Chondrocyte (in vitro differentiated cells): ENCODE data around the gene PRMT1. TPM values are rescaled to one million over a fixed set of nuclear protein-coding genes. Genes with fewer than 3 reads are reported as not detected.

Source experiments
- DNase-seq: peaks from one replicate; pipeline ENCODE4 v3.0.0; 2021; ENCODE audit warnings: mixed read lengths, low spot score
- H3K27ac Mint-ChIP-seq: one replicate; pipeline ENCODE4 v1.8.0; 2021; ENCODE audit warnings: mild to moderate bottlenecking, moderate library complexity, mixed read lengths; ENCODE audit not compliant: unreplicated experiment
- H3K27me3 Mint-ChIP-seq: 2 replicates; pipeline ENCODE4 v1.8.0; 2021; ENCODE audit warnings: low read depth, mixed read lengths
- H3K36me3 Mint-ChIP-seq: 2 replicates; pipeline ENCODE4 v1.8.0; 2021; ENCODE audit warnings: low read depth, mixed read lengths
- H3K4me1 Mint-ChIP-seq: 2 replicates; pipeline ENCODE4 v1.8.0; 2021; ENCODE audit warnings: low read depth, mild to moderate bottlenecking, mixed read lengths
- H3K4me3 Mint-ChIP-seq: one replicate; pipeline ENCODE4 v1.8.0; 2021; ENCODE audit warnings: mild to moderate bottlenecking, moderate library complexity, mixed read lengths; ENCODE audit not compliant: unreplicated experiment
- H3K9me3 Mint-ChIP-seq: 2 replicates; pipeline ENCODE4 v1.8.0; 2021; ENCODE audit warnings: low read depth, mixed read lengths
- total RNA-seq: library from RNA; stranded (reverse); gene quantifications from 3 replicates; pipeline ENCODE4 v1.2.1, GENCODE V29; 2021
- TF ChIP-seq, protein P1 (sequence below): fragments of 200-600 bp; sonication (generic); IDR thresholded peaks from 2 replicates; pipeline ENCODE4 v1.5.0; 2021; ENCODE audit warnings: antibody characterized with exemption, mild to moderate bottlenecking, moderate library complexity

PRMT1 gene
- total RNA-seq, 1 donor from 2014 or later, result 98.0 TPM

DNA sequence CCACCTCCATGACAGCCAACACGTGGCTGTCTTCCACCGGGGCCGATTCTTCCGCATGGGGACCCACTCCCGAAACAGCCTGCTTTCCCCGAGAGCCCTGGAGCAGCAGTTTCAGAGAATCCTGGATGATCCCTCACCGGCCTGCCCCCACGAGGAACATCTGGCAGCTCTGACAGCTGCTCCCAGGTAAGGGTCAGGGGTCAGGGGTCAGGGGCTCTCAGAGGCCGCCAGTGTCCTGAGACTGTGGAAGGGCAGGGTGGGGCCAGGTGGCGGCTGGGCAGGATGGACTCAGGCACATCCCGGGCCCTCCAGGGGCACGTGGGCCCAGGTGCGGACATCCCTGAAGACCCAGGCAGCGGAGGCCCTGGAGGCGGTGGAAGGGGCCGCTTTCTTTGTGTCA is 28.8 kb downstream of the PRMT1 start:
- DNase-seq, result no peak
- TF ChIP-seq, protein P1, sequence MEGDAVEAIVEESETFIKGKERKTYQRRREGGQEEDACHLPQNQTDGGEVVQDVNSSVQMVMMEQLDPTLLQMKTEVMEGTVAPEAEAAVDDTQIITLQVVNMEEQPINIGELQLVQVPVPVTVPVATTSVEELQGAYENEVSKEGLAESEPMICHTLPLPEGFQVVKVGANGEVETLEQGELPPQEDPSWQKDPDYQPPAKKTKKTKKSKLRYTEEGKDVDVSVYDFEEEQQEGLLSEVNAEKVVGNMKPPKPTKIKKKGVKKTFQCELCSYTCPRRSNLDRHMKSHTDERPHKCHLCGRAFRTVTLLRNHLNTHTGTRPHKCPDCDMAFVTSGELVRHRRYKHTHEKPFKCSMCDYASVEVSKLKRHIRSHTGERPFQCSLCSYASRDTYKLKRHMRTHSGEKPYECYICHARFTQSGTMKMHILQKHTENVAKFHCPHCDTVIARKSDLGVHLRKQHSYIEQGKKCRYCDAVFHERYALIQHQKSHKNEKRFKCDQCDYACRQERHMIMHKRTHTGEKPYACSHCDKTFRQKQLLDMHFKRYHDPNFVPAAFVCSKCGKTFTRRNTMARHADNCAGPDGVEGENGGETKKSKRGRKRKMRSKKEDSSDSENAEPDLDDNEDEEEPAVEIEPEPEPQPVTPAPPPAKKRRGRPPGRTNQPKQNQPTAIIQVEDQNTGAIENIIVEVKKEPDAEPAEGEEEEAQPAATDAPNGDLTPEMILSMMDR, result no peak
- no peaks in the 10 kb centered on the region for H3K9me3 Mint-ChIP-seq
- H3K4me3 Mint-ChIP-seq, result no peak overlapping the region
- H3K4me1 Mint-ChIP-seq, result no peaks in the 10 kb centered on the region
- no peaks in the 10 kb centered on the region for H3K27me3 Mint-ChIP-seq
- peaks cover 6% of the 10 kb centered on the region for H3K36me3 Mint-ChIP-seq
- H3K27ac Mint-ChIP-seq, result no peak overlapping the region

DNA sequence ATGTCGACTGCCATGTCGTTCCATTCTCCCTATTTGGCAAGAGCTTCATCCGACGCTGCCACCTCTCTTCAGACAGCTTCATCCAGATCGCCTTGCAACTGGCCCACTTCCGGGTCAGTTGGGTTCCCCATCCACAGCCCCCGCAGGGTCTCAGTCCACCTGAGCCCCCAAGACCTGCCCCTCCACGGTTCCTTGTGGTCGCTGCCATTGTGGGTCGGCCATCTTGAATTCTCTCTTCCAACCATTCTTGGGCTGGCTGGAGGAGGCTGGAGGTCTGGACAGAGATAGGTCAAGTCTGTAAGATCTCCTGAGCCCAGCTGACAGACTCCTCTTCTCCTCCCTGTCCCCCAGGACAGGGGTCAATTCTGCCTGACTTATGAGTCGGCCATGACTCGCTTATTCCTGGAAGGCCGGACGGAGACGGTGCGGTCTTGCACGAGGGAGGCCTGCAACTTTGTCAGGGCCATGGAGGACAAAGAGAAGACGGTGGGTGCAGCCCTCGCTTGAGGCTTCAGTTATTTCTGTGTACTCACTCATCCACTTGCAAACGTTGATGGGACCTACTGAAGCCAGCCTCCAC is 33.4 kb downstream of the PRMT1 start:
- Mint-ChIP-seq H3K4me3 (no peak overlapping the region), H3K36me3 (peaks cover 7% of the 10 kb centered on the region), H3K27ac (no peak overlapping the region), H3K27me3 (no peaks in the 10 kb centered on the region), H3K4me1 (no peaks in the 10 kb centered on the region), H3K9me3 (no peaks in the 10 kb centered on the region)
- DNase-seq, result no peak
- TF ChIP-seq, protein P1, result no peak

DNA sequence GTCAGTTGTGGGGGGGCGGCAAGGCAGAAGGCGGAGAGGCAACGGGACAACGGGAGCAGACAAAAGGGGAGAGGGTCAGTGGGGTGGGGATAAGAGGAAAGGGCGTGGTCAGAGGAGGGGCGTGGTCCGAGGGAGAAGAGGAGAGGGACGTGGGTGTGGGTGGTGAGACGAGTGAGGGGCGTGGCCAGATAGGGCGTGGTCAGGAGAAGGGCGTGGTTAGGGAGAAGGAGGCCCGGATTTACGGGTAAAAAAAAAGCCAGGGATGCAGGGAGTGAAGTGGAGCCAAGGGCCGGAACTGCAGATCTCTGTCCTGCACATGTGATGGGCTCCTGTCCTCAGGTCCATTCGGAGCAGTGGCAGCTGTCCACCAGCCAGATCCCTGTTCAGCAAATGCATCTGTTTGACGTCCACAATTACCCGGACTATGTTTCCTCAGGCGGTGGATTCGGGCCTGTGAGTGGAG is 35.4 kb downstream of the PRMT1 start:
- Mint-ChIP-seq H3K27ac (no peak overlapping the region), H3K36me3 (peaks cover 6% of the 10 kb centered on the region), H3K9me3 (no peaks in the 10 kb centered on the region), H3K27me3 (no peaks in the 10 kb centered on the region), H3K4me1 (peaks cover 2% of the 10 kb centered on the region), H3K4me3 (no peak overlapping the region)
- no peak for DNase-seq
- TF ChIP-seq, protein P1, result no peak

DNA sequence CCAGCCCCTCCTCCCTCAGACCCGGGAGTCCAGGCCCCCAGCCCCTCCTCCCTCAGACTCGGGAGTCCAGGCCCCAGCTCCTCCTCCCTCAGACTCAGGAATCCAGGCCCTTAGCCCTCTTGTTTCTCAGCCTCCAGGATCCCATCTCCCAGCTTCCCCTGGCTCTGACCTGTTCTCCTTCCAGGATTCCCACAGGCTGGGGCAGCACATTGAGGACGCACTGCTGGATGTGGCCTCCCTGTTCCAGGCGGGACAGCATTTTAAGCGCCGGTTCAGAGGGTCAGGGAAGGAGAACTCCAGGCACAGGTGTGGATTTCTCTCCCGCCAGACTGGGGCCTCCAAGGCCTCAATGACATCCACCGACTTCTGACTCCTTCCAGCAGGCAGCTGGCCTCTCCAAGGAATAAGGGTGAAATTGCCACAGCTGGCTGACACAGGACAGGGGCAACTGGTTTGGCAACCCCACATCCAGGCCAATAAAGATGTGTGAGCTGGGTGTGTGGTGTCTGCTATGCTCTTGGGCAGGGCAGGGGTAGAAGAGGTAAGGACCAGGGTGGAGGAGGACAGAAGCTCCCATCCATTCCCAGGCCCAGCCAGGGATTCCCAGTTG is 36.3 kb downstream of the PRMT1 start:
- Mint-ChIP-seq H3K27me3 (no peaks in the 10 kb centered on the region), H3K4me3 (no peak overlapping the region), H3K9me3 (no peaks in the 10 kb centered on the region), H3K27ac (no peak overlapping the region), H3K36me3 (peaks cover 6% of the 10 kb centered on the region), H3K4me1 (peaks cover 9% of the 10 kb centered on the region)
- TF ChIP-seq, protein P1, result no peak
- DNase-seq, result no peak

DNA sequence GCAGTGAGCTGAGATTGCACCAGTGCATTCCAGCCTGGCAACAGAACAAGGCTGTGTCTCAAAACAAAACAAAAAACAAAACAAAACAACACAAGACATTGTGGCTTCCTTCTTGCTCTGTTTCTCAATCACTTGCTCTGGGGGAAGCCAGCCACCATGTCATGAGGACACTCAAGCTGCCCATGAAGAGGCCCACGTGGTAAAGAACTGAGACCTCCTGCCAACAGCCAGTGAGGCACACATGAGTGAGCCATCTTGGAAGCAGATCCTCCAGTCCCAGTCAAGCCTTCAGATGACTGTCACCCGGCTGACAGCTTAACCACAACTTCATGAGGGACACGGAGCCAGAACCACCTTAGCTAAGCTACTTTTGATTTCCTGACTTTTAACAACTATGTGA is 39.1 kb downstream of the PRMT1 start:
- TF ChIP-seq, protein P1, result no peak
- Mint-ChIP-seq H3K27me3 (no peaks in the 10 kb centered on the region), H3K4me3 (no peak overlapping the region), H3K27ac (no peak overlapping the region), H3K4me1 (peaks cover 17% of the 10 kb centered on the region), H3K9me3 (no peaks in the 10 kb centered on the region), H3K36me3 (peaks cover 3% of the 10 kb centered on the region)
- no peak for DNase-seq
